Measurements from ENCODE around the gene CTCF. TPM values are rescaled to one million over a fixed set of nuclear protein-coding genes. Genes with fewer than 3 reads are reported as not detected.

Gene CTCF
- total and polyA plus RNA-seq, 2 donors from 2014 or later: 20.4 to 42.6 TPM

DNA sequence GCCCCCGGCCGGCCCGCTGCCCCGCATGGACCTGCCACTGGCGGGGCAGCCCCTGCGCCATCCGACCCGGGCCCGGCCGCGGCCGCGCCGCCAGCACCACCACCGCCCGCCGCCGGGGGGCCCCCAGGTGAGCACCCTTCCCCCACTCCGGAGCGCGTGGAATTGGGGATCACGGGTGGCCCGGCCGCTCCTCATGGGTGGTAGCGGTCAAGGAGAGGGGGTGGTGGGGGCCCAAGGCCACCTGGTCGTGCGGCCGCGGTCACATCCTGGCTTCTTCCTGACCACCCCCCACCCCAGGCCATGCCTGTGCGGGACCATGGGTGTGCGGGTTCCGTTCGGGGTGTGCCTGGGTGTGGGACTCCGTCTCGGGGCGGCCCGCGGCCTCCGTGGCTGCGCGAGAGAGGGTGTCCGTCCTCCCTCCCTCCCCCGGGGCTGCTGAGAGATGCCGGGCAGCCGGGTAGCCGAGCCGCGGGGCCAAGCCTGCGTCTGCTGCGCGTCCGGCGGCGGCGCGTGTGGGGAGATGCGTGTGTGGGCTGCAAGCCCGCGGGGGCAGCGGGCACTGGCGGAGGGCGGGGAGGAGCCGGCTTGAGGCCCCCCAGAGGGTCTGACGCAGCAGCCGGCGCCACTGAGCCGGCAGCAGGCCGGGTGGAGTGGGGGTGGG is 90.9 kb downstream of the CTCF start:
- FAIRE-seq (no peak), DNase-seq (peak in 3 of 5 donors; percentile 42 to 79 (median 76))
- TF ChIP-seq, protein P1, sequence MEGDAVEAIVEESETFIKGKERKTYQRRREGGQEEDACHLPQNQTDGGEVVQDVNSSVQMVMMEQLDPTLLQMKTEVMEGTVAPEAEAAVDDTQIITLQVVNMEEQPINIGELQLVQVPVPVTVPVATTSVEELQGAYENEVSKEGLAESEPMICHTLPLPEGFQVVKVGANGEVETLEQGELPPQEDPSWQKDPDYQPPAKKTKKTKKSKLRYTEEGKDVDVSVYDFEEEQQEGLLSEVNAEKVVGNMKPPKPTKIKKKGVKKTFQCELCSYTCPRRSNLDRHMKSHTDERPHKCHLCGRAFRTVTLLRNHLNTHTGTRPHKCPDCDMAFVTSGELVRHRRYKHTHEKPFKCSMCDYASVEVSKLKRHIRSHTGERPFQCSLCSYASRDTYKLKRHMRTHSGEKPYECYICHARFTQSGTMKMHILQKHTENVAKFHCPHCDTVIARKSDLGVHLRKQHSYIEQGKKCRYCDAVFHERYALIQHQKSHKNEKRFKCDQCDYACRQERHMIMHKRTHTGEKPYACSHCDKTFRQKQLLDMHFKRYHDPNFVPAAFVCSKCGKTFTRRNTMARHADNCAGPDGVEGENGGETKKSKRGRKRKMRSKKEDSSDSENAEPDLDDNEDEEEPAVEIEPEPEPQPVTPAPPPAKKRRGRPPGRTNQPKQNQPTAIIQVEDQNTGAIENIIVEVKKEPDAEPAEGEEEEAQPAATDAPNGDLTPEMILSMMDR (IDR thresholded peaks at IDR 0.05; ENCODE audit: borderline replicate concordance, extremely low read depth, insufficient read depth): no peak
- no peak overlapping the region for H3K27ac ChIP-seq (ENCODE audit: low read depth in 2 of 2, low read length in 2 of 2)
- H3K4me1 ChIP-seq (ENCODE audit: control insufficient read depth in 2 of 3, insufficient read depth in 2 of 3, low read depth in 1 of 3, low read length in 3 of 3): peaks cover 0 to 7% (median 4%) of the 10 kb centered on the region in 3 donors
- intact Hi-C loops (cut with DNase I): no loop called here
- H3K36me3 ChIP-seq (ENCODE audit: control insufficient read depth in 2 of 3, insufficient read depth in 3 of 3, low read length in 3 of 3): no peaks in the 10 kb centered on the region
- peaks cover 19% of the 10 kb centered on the region for H3K27me3 ChIP-seq (ENCODE audit: control insufficient read depth, insufficient read depth, low read length)
- H3K9ac ChIP-seq (ENCODE audit: low read length in 3 of 3): no peak overlapping the region
- H3K4me3 ChIP-seq (ENCODE audit: low read length in 3 of 3): no peak overlapping the region
- H3K9me3 ChIP-seq (ENCODE audit: control insufficient read depth in 2 of 3, insufficient read depth in 1 of 3, low read length in 3 of 3): no peaks in the 10 kb centered on the region

GRCh38 chr16:67653789-67654402 is 91.6 kb downstream of the CTCF start:
- FAIRE-seq (no peak), DNase-seq (peak in 1 of 5 donors; percentile 62)
- TF ChIP-seq, protein P1 (IDR thresholded peaks at IDR 0.05; ENCODE audit: borderline replicate concordance, extremely low read depth, insufficient read depth): no peak
- no peaks in the 10 kb centered on the region for H3K9me3 ChIP-seq (ENCODE audit: control insufficient read depth in 2 of 3, insufficient read depth in 1 of 3, low read length in 3 of 3)
- intact Hi-C loops (cut with DNase I): no loop called here
- no peak overlapping the region for H3K27ac ChIP-seq (ENCODE audit: low read depth in 2 of 2, low read length in 2 of 2)
- H3K36me3 ChIP-seq (ENCODE audit: control insufficient read depth in 2 of 3, insufficient read depth in 3 of 3, low read length in 3 of 3): no peaks in the 10 kb centered on the region
- no peak overlapping the region for H3K4me3 ChIP-seq (ENCODE audit: low read length in 3 of 3)
- peaks cover 19% of the 10 kb centered on the region for H3K27me3 ChIP-seq (ENCODE audit: control insufficient read depth, insufficient read depth, low read length)
- H3K9ac ChIP-seq (ENCODE audit: low read length in 3 of 3): no peak overlapping the region
- H3K4me1 ChIP-seq (ENCODE audit: control insufficient read depth in 2 of 3, insufficient read depth in 2 of 3, low read depth in 1 of 3, low read length in 3 of 3): peaks cover 0 to 9% (median 4%) of the 10 kb centered on the region in 3 donors

- DNase-seq (peak in 1 of 5 donors; percentile 75), FAIRE-seq (no peak)
- intact Hi-C loops (cut with DNase I): no loop called here
- Histone ChIP-seq H3K9ac (ENCODE audit: low read length in 3 of 3) (no peak overlapping the region), H3K4me1 (ENCODE audit: control insufficient read depth in 2 of 3, insufficient read depth in 2 of 3, low read depth in 1 of 3, low read length in 3 of 3) (peaks cover 0 to 15% (median 7%) of the 10 kb centered on the region in 3 donors), H3K27me3 (ENCODE audit: control insufficient read depth, insufficient read depth, low read length) (peaks cover 16% of the 10 kb centered on the region), H3K9me3 (ENCODE audit: control insufficient read depth in 2 of 3, insufficient read depth in 1 of 3, low read length in 3 of 3) (no peaks in the 10 kb centered on the region), H3K4me3 (ENCODE audit: low read length in 3 of 3) (no peak overlapping the region), H3K27ac (ENCODE audit: low read depth in 2 of 2, low read length in 2 of 2) (no peak overlapping the region), H3K36me3 (ENCODE audit: control insufficient read depth in 2 of 3, insufficient read depth in 3 of 3, low read length in 3 of 3) (no peaks in the 10 kb centered on the region)
- TF ChIP-seq, protein P1 (IDR thresholded peaks at IDR 0.05; ENCODE audit: borderline replicate concordance, extremely low read depth, insufficient read depth): no peak
Observed at GRCh38 chr16:67654403-67654911, 92.1 kb downstream of the CTCF start.
